HS-27A (cell line): ENCODE measurements around the gene ZBTB46.
"Not testable (repeated sequence)": the region's sequence is repeated elsewhere in the genome, so short reads cannot be mapped to it uniquely, and the experiment has no call there.

Experiments
- DNase-seq: peaks from one replicate; pipeline ENCODE4 v3.0.0-alpha.2; 2012; ENCODE audit warnings: low read depth, missing footprints

Gene ZBTB46

DNA sequence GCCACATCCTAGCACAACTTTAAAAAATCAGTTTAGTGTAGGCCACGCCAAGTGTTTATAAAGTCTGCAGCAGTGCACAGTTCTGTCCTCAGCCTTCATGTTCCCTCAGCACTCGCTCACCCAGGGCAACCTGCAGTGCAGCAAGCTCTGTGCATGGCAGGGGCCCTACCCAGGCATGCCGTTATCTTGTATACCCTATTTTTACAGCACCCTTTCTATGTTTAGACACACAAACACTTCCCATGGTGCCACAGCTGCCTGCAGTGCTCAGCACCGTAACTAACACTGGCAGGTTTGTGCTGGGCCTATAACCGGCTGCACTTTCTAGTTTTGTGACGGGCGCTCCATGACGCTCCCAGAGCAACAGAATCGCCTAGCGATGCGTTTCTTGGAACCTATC, 43.8 kb downstream of the ZBTB46 start:
- no peak for DNase-seq

- no peak for DNase-seq
These were observed 45.4 kb downstream of the ZBTB46 start for GRCh38 chr20:63785691-63786131.

DNA sequence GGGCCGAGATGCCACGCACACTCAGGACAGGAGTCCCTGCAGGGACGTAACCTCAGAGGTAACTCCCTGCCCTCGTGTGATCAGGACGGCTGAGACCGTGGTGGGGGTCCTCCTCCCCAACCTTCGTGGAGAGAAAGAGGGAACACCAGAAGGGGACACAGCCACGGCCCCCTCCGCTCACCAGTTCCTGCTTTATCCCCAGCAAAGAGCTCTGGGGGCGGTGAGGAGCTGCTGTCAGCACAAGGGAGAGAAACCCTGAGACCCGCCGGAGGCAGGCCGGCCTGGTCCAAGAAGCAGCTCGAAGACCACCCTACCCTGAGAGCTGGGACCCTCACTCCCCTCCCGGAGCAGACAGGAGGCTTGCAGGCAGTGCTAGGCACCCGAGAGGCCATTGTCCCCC, 47.1 kb downstream of the ZBTB46 start:
- no peak for DNase-seq

- DNase-seq: no peak
These were observed 48.5 kb downstream of the ZBTB46 start for GRCh38 chr20:63782521-63782971.

- DNase-seq: no peak
These were observed 49.0 kb downstream of the ZBTB46 start for GRCh38 chr20:63782051-63782471.

GRCh38 chr20:63781181-63781580, 49.9 kb downstream of the ZBTB46 start:
- no peak for DNase-seq

- no peak for DNase-seq
These were observed 52.2 kb downstream of the ZBTB46 start for GRCh38 chr20:63778857-63779256.

DNA sequence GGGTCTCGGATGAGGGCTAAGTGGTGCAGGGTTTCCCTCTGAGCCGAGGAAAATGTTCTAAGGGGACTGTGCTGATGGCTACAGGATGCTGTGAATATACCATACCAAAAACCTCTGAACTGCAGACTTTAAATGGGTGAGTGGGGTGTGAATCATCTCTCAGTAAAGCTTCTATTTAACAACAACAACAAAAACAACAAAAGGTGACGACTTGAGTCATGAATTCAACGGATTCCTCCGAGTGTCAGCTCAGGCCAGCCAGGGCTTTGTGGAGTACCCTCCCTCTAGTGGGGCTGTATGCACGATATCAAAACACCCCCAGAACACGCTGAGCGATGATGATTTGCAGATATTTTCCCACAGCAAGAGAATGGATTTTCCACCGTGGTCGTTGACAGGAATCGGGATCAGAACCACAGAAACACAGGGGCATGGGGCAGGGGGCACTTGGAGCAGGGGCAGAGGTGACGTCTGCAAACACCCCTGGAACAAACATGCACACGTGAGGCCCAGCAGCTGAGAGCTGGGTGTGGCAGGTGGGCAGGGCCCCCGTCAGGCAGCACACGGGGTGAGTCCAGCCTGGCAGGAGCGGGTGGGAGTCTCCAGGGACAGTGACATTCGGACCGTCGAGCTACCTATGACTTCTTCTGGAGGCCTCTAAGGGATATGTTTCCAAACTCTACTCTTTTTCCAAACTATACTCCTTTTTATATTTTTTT, 52.9 kb downstream of the ZBTB46 start:
- no peak for DNase-seq

DNA sequence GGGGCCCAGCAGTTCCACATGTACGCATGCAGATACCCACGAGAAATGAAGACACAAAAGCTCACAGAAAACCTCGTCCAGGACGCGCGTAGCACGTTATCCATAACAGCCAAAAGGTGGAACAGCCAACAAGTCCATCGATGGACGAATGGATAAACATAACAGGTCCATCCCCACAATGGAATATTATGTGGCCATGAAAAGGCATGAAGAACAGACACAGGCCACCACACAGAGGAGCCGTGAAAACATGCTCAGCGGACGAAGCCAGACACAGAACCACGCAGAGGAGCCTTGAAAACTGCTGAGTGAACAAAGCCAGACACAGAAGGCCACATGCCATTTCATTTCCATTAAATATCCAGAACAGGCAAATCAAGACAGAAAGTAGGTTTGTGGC, 53.5 kb downstream of the ZBTB46 start:
- no peak for DNase-seq

GRCh38 chr20:63776875-63777274, 54.2 kb downstream of the ZBTB46 start:
- not testable (repeated sequence) for DNase-seq

GRCh38 chr20:63775096-63775978, 55.7 kb downstream of the ZBTB46 start:
- no peak for DNase-seq

DNA sequence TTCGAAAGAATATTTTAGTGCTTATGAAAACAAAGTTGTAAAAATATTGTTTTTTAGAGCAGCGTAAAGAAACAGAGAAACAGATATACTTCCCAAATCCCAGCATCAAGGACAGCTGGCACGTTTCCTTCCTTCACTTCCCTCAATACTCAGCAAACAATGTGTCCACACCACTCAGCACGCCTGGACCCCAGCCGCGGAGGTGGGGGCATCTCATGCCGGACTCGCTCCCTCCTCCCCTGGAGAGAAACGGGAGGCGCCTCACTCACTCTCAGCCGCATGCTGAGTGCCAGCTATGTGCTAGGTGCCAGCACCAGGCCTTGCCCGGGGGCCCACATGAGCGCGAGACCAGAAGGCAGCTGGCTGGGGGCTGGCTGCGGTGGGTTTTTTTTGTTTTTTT, 56.8 kb downstream of the ZBTB46 start:
- no peak for DNase-seq

DNA sequence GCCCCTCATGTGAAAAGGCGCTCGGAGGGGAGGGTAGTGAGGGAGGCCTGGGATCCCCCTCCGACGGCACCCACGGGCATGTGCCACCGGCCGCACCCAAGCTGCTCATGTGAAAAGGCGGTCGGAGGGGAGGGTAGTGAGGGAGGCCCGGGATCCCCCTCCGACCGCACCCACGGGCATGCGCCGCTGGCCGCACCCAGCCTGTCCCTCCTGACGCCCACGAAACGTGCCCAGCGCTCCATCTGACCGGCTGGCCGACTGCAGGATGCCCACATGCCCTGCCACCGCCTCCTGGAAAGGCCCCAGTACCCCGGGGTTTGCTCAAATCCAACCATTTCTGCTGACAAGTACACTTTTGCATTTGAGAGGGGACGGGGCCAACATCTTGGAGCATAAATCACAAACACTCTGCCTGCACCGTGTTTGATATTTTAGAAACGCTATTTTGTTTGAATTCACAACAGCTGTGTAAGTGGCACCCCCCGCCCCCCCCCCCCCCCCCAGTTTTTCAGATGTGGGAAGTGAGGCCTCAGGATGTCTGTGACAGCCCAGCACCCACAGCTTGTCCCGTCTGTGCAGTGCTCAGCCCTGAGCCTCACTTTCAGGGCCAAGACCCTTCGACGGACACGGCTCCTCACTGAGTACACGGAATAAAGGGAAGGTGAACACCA, 57.4 kb downstream of the ZBTB46 start:
- DNase-seq: no peak

DNA sequence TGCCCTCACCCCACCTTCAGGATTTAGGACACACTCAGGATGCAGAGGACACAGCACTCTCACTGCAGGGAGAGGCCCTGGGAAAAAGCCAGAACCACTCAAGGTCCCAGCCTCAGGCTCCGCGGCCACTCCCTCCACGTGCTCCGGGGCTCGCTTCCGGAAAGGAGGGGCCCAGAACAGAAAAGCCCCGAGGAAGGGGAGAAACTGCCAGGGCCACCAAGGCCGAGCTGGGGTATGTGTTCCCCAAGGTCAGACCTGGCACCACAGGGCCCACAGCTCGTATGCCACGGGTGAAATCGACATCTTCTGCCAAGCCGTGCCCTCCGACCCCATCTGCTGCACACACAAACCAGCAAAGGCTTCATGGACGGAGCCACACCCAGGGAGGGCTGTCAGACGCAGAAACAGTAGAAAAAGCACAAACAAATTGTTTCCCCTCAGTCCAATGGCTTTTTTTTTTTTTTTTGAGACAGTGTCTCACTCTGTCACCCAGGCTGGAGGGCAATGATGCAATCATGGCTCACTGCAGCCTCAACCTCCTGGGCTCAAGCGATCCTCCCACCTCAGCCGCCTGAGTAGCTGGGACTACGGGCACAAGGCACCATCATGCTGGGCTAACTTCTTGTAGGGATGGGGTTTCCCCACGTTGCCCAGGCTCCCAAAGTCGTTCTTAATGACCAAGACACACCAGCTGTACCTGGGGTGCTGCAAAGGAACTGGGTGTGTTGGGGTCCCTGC, 58.1 kb downstream of the ZBTB46 start:
- DNase-seq: no peak

GRCh38 chr20:63771046-63771707, 59.9 kb downstream of the ZBTB46 start:
- DNase-seq: no peak

DNA sequence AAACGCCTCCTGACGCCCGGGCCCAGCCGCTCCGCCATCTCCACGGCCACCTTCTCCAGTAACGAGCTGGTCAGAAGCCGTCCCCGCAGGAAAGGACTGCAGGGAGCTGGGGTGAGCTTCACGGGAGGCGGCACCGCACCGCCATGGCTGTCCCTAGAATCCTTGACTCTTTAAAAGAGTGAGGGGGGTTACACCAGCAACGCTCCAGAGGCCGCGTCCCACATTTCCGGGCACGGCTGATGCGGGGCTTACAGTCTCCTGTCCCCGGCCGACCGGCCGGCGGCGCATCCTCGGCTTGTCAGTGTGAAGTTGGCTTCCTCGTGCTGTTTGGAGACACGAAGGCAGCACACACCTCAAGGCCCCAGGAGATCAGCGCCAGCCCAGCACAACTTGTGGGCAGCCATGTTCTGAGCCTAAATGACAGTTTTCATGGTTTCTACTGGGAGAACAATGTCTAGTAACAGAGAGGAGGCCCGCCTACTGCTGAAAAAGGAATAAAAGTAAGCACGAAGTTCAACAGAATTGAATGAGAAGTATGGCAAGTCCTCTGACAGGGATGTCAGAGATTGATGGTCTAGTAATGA, 61.1 kb downstream of the ZBTB46 start:
- DNase-seq: no peak

DNA sequence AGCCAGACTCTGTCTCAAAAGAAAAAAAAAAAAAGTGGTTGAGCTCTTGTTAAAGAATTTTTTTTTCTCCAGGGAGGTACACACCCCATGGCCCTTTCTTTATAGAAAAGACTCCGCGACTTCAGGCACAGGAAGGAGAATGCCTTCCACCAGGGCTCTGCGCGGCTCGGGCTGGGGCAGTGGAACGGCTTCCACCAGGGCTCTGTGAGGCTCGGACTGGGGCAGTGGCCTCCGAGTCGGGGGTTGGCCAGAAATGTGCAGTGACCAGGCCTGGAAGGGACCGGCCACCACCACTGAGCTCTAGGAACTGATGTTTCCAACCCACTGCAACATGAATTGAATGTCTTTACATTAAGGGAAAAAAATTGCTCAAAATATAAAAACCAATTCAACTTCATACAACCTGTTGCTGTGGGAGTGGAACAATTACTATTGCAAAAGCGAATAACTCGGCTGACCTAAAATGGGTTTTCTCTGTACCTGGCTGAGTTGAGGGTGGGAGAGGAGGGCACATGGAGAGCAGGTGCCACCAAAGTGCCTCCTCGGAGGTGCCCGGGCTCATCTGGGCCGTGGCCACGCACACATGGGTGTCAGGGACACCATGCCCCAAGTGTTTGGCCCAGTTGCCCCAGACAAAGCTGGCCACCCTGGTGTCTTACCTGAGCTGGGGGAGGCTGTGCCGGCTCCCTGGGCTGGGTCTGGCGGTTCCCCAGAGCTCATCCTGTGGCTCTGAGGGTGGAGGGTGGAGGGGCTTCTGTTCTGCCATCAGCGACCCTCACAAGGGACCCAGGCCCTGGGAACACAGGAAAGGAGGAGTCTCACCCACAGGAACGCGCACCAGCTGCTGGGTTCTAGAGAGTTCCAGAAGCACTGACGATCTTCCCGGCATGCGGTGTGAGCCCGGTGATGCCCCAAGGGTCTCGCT, 62.2 kb downstream of the ZBTB46 start:
- no peak for DNase-seq

GRCh38 chr20:63767886-63768285, 63.2 kb downstream of the ZBTB46 start:
- DNase-seq: no peak

GRCh38 chr20:63767456-63767855, 63.6 kb downstream of the ZBTB46 start:
- no peak for DNase-seq
